GM19238 (cell line): ENCODE results near the gene LRRC27.

Experiments
- DNase-seq: peaks from one replicate; pipeline ENCODE4 v3.0.0; 2011; ENCODE audit warnings: low spot score; ENCODE audit not compliant: insufficient read length

The LRRC27 gene

DNA sequence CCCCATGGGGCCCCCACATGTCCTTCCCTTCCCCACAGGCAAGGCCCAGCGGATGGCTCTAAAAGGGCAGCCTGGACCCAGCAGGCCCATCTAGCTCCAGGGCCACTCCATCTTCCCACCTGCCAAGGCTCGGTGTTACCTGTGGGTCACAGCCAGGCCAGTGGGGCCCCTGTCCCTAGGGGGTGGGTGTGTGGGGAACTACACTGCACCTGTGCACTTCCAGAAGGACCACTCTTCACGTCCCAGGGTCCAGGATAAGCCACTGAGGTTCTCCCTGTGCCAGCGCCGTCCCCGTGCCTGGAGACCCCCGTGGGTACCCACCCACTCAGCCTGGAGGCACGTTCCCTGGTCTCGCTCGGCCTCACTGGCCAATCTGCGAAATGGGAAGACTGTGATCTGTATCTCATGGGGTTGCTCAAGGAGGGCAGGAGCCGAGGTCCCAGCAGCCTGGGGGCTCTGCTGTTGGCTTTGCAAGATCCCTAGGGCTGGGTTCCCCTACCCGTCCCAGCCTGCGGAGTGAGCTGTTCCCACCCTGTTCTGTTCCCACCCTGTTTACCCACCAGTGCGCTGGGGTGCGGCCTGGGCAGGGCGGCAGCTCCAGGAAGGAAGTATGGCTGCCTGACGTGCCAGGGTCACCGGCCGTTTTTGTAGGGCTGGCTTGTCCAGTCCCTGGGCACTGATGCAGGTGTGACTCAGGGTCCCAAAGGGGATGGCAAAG, 69.6 kb downstream of the LRRC27 start:
- no peak for DNase-seq

DNA sequence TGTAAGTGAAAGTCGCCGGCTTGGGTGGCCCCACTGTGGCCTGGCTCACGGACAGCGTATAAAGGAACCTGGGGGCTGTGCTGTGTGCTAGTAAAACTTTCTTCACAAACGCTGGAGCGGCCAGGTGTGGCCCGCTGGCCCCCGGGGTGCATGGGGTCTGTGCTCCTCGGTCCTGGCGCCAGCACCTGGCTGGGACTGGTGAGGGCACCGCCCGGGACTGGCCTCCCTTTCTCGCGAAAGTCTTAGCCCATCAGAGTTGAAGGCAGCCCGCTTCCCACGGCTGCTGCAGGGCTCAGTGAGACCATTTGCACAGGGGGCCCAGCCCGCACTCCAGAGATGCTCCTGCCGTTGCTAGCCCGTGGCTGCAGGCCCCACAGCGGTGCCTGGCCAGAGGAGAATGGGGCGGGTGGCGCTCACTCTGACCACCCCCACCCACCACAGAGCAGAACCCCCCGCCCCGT, 70.8 kb downstream of the LRRC27 start:
- DNase-seq: no peak

DNA sequence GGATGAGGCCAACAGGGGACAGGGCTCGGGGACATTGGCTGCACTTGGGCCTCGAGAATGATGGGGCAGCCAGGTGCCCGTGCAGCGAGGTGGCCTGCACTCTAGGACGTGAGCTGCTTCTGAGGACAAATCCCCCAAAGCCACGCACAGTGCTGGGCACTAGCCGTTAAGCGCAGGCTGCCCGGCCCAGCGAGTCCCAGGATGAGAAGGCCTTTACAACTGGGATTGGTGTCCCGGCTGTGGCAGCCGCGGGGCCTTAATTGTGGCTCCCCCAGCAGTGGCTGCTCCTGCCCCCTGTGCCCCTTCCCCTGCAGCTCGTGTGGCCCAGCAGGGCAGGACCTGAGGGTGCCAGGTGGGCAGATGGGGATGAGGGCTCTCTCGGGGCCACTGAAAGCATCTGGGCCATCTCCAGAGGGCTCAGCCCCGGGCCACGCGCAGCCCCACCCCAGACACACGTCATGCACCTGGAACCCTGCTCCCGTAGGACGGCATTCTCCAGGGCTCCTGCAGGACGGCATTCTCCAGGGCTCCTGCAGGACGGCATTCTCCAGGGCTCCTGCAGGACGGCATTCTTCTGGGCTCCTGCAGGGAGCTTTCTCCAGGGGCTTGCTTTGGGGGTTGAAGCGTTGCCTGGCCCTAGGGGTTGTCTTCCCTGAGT, 71.6 kb downstream of the LRRC27 start:
- no peak for DNase-seq

DNA sequence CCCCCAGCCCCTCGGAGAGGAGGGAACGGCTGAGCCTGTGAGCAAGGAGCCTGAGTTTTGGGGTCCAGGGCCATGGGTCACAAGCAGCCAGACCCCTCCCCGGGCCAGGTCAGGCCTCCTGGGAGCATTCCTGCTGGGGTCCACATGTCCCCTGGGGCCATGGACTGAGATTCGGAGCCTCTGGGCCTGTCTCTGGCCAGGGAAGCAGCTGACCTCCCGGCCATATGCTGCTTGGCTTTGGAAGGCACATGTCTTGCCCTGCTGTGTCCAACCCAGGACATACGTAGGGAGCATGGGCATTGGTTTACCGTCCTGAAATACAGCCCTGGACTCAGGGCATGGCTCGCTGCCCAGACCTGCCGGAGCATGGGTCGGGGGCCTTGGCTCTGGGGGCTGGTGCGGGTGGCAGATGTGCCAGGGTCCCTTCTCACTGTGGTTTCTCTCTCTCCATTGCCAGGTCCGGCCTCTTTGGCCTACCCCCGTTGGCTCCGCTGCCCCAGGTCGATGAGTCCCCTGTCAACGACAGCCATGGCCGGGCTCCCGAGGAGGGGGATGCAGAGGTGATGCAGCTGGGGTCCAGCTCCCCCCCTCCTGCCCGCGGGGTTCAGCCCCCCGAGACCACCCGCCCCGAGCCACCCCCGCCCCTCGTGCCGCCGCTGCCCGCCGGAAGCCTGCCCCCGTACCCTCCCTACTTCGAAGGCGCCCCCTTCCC, 72.3 kb downstream of the LRRC27 start:
- no peak for DNase-seq

DNA sequence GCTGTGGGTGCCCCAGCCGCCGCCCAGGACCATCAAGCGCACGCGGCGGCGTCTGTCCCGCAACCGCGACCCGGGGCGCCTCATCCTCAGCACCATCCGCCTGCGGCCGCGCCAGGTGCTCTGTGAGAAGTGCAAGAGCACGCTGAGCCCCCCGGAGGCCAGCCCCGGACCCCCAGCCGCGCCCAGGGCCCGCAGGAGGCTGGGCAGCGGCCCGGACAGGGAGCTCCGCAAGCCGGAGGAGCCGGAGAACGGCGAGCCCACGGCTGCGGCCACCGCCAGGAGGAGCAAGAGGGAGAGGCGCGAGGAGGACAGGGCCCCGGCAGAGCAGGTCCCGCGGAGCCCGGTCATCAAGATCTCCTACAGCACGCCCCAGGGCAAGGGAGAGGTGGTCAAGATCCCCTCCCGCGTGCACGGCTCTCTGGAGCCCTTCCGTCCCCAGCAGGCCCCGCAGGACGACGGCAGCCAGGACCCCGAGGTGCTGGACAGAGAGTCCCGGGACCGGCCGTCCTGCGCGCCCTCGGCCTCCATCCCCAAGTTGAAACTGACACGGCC, 73.0 kb downstream of the LRRC27 start:
- no peak for DNase-seq

DNA sequence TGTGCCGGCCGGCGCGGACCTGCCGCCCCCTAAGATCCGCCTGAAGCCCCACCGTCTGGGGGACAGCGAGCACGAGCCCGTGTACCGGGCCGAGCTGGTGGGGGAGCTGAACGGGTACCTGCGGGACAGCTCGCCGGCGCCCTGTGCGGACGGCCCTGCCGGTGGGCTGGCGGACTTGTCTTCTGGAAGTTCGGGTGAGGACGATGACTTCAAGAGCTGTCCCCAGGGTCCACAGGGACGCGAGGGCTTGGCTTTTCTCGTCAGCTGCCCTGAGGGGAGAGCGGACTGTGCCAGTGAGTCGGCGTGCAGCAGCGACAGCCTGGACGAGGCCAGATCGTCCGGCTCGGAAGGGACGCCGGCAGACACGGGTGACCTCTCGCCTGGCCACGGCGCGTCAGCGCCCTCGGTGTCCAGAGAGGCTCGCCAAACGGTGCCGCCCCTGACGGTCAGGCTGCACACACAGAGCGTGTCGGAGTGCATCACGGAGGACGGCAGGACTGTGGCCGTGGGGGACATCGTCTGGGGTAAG, 73.5 kb downstream of the LRRC27 start:
- no peak for DNase-seq

DNA sequence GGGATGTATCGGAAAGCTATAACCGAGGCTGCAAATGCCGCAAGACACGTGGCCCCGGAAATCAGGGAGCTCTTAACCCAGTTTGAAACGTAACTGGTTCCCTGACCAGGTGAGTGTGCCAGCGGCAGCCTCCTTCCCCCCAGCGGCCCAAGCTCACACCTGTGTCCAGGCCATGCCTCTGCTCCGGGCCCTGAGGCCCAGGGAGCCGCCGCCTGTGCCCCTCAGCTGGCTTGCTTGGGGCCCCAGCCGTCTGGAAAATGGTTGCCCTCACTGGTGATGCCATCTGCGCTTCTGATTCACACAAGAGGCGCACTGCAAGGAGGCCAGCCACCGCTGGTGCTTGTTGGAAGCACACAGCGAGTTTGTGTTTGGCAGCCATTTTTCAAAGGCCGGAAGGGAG, 74.2 kb downstream of the LRRC27 start:
- DNase-seq: no peak

DNA sequence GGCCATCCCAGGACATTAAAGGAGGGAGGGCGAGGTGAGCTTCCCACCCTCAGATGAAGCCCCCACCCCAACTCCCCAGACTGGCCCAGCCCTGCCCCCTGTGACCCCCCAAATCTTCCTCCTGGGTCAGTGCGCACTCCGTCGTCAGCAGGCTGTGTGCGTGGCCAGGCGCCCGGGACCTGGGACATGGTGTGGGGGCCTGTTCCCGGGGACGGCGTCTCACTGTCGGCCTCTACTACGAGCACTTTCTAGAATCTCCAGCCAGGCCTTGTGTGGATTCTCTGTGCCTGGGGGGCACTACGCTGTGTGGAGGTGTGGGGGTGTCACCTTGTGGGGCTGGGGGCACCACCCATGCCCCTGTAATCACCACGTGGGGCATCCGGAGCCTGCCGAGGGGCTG, 74.8 kb downstream of the LRRC27 start:
- no peak for DNase-seq

DNA sequence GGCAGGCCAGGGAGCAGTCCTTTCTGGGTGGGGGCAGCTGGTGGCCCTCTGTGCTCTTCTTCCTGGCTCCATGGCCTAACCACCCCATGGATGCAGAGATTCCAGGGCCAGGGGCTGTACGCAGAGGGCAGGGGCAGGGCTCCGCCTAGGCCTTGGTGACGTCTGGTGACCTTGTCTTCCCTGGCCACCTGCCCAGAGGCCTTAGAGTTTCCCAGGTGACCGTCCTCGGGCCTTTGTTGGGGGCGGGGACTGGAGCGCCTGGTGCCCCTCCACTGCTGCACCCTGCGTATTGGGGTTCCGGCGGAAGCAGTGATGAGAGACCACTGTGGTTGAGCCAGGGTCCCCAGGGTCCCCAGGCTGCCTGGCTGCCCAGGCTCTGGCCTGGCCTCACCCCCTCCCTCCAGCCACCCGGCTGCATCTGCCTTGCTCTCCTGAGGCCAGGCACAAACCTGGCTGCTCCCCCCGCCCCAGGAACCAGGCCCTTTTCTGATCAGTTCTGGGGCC, 75.3 kb downstream of the LRRC27 start:
- no peak for DNase-seq

DNA sequence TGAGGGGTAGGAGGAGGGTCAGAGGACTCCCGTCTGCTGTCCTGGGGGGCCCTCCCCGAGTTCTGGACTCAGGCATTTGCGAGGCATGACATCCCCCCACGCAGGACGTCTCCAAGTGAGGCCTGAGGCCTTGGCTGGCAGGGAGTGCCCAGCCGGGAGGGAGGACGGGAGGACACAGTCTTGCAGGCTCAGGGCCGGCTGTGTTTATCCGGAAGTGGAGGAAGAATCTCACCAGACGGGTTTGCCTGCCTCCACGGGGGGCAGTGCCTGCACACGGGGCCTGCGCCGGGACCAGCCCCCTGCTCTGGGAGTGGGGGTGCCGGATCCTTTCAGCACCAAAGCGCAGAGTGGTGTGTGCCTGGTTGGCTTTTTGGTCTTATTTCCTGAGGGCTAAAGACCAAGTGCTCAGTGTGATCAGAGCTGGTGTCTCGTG, 75.9 kb downstream of the LRRC27 start:
- DNase-seq: no peak

DNA sequence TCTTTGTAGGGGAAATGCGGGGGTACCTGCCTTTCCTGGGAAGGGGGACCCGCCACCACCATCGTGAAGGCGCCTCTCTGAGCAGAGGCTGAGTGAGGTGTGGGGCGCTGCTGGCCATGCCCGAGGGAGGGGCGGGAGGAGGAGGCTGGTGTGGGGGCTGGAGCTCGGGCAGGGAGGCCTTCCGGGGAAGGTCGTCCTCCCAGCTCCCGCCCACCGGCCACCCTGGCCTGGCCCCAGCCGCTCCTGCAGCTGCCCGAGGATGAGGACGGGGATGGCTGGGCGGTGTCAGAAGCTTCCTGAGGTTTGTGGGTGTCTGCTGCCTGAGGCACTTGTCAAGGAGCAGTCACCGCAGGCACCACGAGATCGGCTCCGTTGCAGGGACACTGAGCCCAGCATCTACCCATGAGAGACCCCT, 76.4 kb downstream of the LRRC27 start:
- no peak for DNase-seq

DNA sequence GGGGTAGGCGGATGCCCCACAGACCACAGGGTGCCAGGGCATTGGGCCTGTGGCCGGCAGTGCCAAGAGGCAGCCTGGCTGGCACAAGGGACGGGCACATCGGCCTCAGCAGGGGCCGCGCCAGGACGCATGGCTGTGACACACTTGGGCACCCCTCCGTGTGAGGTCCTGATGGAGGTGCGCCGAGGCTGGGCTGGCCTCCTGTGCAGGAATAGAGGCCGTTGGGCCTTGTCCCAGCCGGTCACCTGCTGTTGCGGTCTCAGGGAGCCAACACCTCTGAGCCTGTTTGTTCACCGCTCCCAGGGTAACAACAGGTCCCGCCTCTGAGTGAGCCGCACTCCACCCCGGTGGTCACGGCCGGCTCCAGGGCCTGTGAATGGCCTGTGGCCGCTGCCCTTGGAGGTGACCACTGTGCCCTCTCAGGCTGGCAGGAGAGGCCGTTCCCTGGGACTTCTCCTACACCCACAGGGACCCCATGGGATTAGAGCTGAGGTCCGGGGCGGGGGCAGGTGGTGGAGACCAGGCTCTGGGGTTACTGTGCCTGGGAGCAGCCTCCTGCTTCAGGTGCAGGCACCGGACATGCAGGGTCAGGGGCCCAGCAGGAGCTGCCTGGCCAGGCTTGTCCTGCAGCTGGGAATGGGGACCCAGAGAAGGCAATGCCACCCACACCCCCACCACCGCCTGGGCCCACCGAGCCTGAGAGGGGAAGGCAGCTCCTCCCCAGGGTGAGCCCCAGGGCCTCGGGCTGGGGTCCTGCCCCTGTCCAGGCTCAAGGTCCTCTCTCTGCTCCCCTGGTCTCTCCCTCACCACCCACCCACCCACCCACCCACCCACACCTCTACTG, 77.1 kb downstream of the LRRC27 start:
- no peak for DNase-seq

DNA sequence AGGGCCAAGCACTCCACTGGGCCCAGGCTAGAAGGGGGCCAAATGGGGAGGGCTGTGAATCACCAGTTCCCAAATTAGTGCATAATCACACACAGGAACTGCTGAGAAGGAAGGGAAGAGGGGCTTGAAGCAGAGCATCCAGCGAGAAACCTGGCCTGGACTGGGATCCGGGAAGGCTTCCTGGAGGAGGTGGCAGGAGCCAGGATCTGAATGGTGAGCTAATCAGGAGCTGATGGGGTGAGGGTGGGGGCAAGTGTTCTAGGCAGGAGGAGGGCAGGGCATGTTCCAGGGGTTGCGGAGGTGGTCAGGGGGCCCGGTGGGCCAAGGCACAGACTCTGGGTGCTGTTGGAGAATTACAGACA, 77.7 kb downstream of the LRRC27 start:
- DNase-seq: no peak

DNA sequence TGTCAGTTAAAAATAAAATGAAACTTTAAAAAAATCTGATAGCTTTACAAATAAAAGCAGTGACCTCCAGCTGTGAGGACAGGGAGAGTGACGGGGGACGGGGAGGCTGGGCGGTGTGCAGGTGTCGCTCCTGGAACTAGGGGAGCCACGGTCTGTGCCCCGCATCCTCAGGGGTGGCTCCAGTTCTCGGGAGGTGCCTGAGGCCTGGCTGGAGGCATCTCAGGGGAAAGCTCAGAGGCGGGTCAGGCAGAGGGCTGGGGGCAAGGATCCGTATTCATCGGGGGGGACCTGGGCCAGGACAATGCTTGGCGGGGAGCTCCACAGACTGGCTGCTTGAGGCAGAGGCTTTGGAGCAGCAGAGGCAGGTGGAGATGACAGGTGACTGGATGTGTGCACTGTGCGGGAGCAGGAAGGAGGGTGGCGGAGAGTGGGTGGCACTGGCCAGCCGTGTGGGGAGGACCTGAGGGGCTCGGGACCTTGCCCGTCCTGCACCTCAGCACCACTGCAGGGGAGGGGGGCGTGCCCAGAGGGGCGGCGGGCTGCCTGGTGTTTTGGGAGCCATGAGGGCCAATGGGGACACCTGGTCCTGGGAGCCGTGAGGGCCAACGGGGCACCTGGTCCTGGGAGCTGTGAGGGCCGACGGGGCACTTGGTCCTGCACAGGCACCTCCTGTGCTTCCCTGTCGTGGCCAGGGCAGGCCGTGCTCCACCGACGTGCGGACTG, 78.2 kb downstream of the LRRC27 start:
- DNase-seq: no peak

DNA sequence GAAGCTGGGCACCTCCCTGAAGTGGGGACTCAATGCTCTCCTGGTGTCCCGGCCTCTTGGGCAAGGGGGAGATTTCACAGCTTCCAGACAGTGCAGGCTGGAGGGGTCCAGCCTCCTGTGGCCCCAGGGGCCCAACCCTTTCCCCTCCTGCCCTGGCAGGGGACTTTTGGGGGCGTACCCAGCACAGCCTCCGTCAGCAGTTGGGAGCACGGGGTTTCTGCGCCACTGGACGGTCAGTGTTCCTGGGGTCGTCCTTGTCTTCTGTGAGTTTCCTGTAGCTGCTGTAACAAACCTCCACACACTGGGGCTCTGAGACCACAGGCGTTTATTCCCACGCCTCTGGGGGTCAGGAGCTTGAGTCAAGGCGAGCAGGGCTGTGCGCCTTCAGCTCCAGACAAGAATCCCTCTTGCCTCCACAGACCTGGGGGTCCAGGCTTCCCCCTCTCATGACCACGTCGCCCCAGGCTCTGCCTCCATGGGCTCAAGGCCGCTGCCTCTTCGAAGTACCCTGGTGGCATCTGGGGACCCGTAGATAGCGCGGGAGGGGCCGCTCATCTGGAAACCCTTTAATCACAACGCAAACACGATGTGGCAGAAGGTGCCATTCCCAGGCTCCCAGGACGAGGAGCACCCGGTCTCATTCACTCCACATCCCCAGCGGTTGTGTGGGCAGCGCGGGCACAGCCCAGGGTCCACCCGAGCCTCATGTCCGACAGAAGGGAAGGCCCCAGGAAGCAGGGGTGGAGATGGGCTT, 79.0 kb downstream of the LRRC27 start:
- no peak for DNase-seq

DNA sequence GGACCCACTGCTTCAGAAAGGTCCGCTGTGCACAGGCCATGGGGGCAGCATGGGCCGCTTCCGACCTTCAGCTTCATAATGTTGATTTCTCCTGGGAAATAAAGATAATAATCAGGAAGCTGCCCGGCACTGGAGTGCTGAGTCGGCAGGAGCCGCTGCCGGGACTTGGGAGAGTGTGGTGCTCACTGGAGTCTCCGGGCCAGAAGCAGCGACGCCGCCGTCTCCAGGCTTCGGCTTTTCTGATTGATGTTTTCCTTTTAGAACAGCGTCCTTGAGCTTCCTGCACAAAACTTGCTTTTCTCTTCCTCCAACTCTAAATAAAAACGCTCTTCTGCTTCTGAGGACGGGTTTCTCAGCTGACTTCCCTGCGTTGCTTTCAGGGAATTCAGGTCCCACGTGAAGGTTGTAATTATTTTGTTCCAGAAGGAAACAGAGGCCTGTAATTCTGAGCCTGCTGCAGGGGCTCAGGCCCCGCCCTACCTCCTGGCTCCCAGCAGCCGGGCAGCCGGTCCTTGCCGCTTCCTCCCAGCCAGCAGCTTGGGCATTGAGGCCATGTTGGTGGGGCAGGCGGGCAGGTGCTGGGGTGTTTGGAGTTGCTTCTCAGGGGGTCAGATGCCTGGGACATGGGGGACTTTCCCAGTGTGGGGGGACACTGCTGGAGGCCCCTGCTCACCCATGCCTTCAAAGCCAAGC, 79.7 kb downstream of the LRRC27 start:
- no peak for DNase-seq

DNA sequence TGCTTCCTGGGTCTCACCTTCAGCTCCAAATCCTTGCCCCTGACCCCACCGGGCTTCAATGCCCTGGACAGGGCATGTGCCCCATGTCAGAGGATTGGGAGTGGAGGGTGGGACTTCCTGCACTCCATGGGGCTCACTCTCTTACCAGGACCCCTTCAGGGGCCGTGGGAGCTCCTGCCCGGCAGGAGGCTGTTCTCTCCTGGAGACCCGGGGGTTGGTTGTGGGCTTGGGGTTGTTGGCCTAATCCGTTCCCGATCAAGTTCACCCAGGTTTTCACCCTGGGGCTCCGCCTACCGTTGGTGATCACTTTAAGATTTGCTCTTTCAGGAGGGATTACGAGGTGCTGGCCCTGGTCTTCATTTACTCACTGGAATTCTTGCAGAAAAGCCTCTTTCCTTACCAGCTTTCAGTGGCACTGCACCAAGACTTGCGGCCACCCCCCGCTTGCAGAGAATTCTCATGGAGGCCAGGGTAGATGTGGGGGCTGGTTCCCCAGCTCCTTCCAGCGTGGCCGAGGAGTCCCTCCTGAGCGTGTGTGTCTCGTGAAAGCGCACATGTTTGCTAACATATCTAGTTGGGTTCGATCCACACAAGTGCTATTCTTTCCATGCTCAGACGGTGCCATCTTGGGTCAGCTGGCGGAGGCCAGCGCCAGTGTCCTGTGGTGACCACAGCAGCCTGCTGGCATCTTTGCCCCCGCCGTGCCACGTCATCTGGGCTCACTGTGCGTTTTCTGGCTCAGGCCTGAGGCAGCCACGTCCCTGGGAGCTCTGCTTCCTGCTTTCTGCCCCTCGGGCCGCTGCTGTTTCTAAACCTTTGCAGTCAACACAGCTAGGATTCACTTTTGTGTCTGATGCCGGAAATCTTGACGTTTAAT, 80.6 kb downstream of the LRRC27 start:
- DNase-seq: no peak
